Liver (tissue), 9 donors: Measurements from ENCODE around the gene ZXDC. TPM values are rescaled to one million over a fixed set of nuclear protein-coding genes. Genes with fewer than 3 reads are reported as not detected.

Experiments used
- DNase-seq: peaks from one replicate; pipeline ENCODE4 v3.0.0-alpha.2; 2017; ENCODE audit warnings: low spot score
- H3K27ac ChIP-seq, 2 donors: one replicate each; pipeline ENCODE4 v1.7.0; 2013; ENCODE audit warnings: inconsistent platforms in 2 of 2, low read length in 2 of 2, control low read depth in 1 of 2, low read depth in 1 of 2, mild to moderate bottlenecking in 1 of 2
- H3K27me3 ChIP-seq, 4 donors: one replicate each; pipeline versions ENCODE4 v1.6.1 to v1.7.0; 2013; ENCODE audit warnings: low read length in 3 of 4, inconsistent platforms in 1 of 4, mild to moderate bottlenecking in 1 of 4, moderate library complexity in 1 of 4; ENCODE audit not compliant: control insufficient read depth in 4 of 4, insufficient read depth in 4 of 4
- H3K36me3 ChIP-seq, 4 donors: one replicate each; pipeline versions ENCODE4 v1.6.1 to v1.7.0; 2013; ENCODE audit warnings: low read length in 3 of 4, mild to moderate bottlenecking in 3 of 4, low read depth in 1 of 4, moderate library complexity in 1 of 4; ENCODE audit not compliant: control insufficient read depth in 4 of 4, insufficient read depth in 3 of 4
- H3K4me1 ChIP-seq, 4 donors: one replicate each; pipeline versions ENCODE4 v1.6.1 to v1.7.0; 2013; ENCODE audit warnings: low read length in 3 of 4, mild to moderate bottlenecking in 3 of 4, moderate library complexity in 1 of 4; ENCODE audit not compliant: control insufficient read depth in 4 of 4, insufficient read depth in 4 of 4
- H3K4me3 ChIP-seq, 3 donors: one replicate each; pipeline versions ENCODE4 v1.6.1 to v1.7.0; 2013; ENCODE audit warnings: low read length in 3 of 3, control low read depth in 1 of 3, low read depth in 1 of 3, mild to moderate bottlenecking in 1 of 3
- H3K9ac ChIP-seq, 2 donors: one replicate each; pipeline ENCODE4 v1.7.0; 2013; ENCODE audit warnings: low read length in 2 of 2, mild to moderate bottlenecking in 2 of 2, moderate library complexity in 2 of 2, control low read depth in 1 of 2, low read depth in 1 of 2
- H3K9me3 ChIP-seq, 4 donors: one replicate each; pipeline versions ENCODE4 v1.6.1 to v1.7.0; 2013; ENCODE audit warnings: low read length in 3 of 4; ENCODE audit not compliant: control insufficient read depth in 4 of 4
- CTCF ChIP-seq: fragments of 150-350 bp; IDR thresholded peaks from 2 replicates; pipeline ENCODE4 v1.5.1; 2017; ENCODE audit warnings: improper control_type of control experiment, low read depth, low read length; ENCODE audit not compliant: missing input control
- FOXA1 ChIP-seq: IDR thresholded peaks from 2 replicates; pipeline ENCODE4 v1.6.1; 2016; ENCODE audit warnings: antibody characterized with exemption
- FOXA2 ChIP-seq: IDR thresholded peaks from 2 replicates; pipeline ENCODE4 v1.6.1; 2016; ENCODE audit warnings: antibody characterized with exemption
- GABPA ChIP-seq, 2 donors: IDR thresholded peaks in 1 of 2; conservative IDR thresholded peaks in 1 of 2; 2 replicates each; pipeline ENCODE4 v1.6.1; 2016; ENCODE audit warnings: antibody characterized with exemption in 2 of 2, mild to moderate bottlenecking in 1 of 2, moderate library complexity in 1 of 2
- HNF4A ChIP-seq, 2 donors: conservative IDR thresholded peaks; 2 replicates each; pipeline ENCODE4 v1.6.1; 2016; ENCODE audit warnings: antibody characterized with exemption in 2 of 2, mild to moderate bottlenecking in 2 of 2
- HNF4G ChIP-seq: IDR thresholded peaks from 2 replicates; pipeline ENCODE4 v1.6.1; 2016; ENCODE audit warnings: antibody characterized with exemption
- JUND ChIP-seq, 2 donors: IDR thresholded peaks; 2 replicates each; pipeline ENCODE4 v1.6.1; 2016; ENCODE audit warnings: antibody characterized with exemption in 2 of 2
- MAX ChIP-seq: IDR thresholded peaks from 2 replicates; pipeline ENCODE4 v1.6.1; 2016; ENCODE audit warnings: antibody characterized with exemption
- RXRA ChIP-seq, 2 donors: IDR thresholded peaks; 2 replicates each; pipeline ENCODE4 v1.6.1; 2017 to 2018; ENCODE audit warnings: antibody characterized with exemption in 2 of 2, mild to moderate bottlenecking in 1 of 2
- TAF1 ChIP-seq: conservative IDR thresholded peaks from 2 replicates; pipeline ENCODE4 v1.6.1; 2016; ENCODE audit warnings: antibody characterized with exemption, mild to moderate bottlenecking
- YY1 ChIP-seq: IDR thresholded peaks from 2 replicates; pipeline ENCODE4 v1.6.1; 2016; ENCODE audit warnings: antibody characterized with exemption, mild to moderate bottlenecking
- WGBS: extraction: QIAGEN DNeasy Blood & Tissue Kit; methylation state at CpG from one replicate; pipeline ENCODE4 v1.1.7; 2013; 5-methylcytosine and 5-hydroxymethylcytosine counted together
- polyA plus RNA-seq, 2 donors: library from polyadenylated mRNA; stranded (reverse) in 1 of 2; unstranded in 1 of 2; fragments of 200-250 nt in 1 of 2; fragments of >200 nt in 1 of 2; fragmentation: Nextera tagmentation in 1 of 2; extraction: Ambion mirVana in 1 of 2; gene quantifications; one replicate each; pipeline versions ENCODE4 v1.2.1 to v1.2.3, GENCODE V29; 2013 to 2015
- total RNA-seq, 2 donors: library from RNA; depleted of rRNA; stranded (reverse); fragments of >200 nt; gene quantifications; one replicate each; pipeline ENCODE4 v1.2.3, GENCODE V29; 2014
- donor health status: healthy.
- donor health status: healthy.
- donor health status: healthy.
- donor health status: healthy.
- donor health status: healthy.

Gene ZXDC
- total and polyA plus RNA-seq, 4 donors = 7.0 to 42.3 (median 13.9) TPM

GRCh38 chr3:126413693-126414080 is 62.0 kb downstream of the ZXDC start (continued):
- TF ChIP-seq MAX (no peak), FOXA1 (no peak), RXRA (IDR thresholded peaks at IDR 0.05) (no peak)

DNA sequence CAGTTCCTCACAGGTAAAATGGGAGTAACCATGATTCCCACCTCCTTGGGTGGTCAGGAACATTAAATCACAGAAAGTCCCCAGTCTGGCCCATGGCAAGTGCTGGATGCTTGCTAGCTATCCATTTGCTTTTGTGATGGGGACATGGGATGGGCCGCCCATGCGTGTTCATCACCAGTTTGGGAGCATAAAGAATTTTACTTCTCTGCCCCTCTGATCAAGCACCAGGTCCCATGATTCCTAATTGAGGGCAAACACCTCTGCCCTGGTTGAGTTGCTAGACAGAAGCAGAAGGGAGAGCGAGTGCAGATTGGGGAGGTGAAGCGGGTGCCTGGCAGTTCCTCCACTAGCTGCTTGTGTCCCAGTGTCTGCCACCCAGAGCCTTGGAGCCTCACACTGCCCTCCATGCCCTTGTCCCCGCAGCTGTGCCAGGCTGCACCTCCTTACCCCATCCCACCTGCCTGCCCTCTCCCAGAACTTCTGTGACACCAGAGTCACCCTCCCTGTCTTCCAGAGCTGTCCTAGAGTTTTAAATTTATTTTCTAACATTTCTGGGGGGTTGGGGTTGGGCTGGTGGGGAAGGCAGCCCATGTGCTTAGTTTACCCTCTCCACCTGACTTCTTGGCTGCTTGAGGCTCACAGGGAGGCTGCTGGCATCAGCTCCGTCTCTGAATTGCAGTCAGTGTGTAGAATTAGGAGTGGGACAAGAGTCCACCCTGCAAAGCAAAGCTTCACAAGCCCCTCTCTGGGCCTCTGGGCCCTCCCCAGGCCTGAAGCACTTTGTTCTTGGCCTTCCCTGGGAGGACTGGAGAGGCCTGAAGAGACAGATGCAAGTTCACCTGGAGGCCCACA is 62.6 kb downstream of the ZXDC start:
- DNase-seq = peak; percentile 26
- TF ChIP-seq YY1 (no peak), FOXA1 (no peak), CTCF (no peak), HNF4G (no peak), GABPA (IDR thresholded peaks at IDR 0.05 in 1 of 2, conservative IDR thresholded peaks at IDR 0.05 in 1 of 2) (no peak), MAX (no peak), HNF4A (conservative IDR thresholded peaks at IDR 0.05) (no peak), FOXA2 (no peak), TAF1 (no peak), JUND (IDR thresholded peaks at IDR 0.05) (no peak)
- Histone ChIP-seq H3K9ac (no peak overlapping the region), H3K4me3 (no peak overlapping the region), H3K36me3 (no peaks in the 10 kb centered on the region), H3K27ac (no peak overlapping the region), H3K4me1 (no peaks in the 10 kb centered on the region), H3K27me3 (peaks cover 0 to 2% (median under 1%) of the 10 kb centered on the region in 4 donors), H3K9me3 (no peaks in the 10 kb centered on the region)
- 94% methylated on average over 6 of the region's 6 CpGs for WGBS

DNA sequence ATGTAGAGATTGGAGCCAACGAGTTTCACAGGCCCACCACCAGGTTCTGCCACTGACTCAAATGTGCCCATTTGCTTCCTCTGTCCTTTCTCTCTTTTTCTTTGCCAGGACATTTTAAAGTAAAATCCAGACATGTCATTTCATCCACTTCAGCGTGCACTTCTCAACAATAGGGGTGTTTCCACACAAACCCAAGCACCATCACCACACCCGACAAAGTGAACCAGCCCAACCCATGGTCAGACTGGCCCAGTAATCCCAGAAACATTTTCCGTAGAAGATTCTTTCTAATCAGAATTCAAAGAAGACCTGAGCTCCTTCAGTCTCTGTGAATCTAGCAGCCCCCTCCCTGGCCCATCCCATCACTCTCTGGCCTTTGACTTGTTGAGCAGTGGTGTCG is 67.6 kb downstream of the ZXDC start:
- no peak for DNase-seq
- no peak for TF ChIP-seq CTCF
- Histone ChIP-seq H3K9me3 (no peaks in the 10 kb centered on the region), H3K27me3 (no peaks in the 10 kb centered on the region), H3K4me3 (no peak overlapping the region), H3K9ac (no peak overlapping the region), H3K4me1 (no peaks in the 10 kb centered on the region), H3K27ac (no peak overlapping the region), H3K36me3 (no peaks in the 10 kb centered on the region)
- WGBS = 94% methylated on average over 5 of the region's 5 CpGs
